ENCODE data around the gene XYLT2. TPM values are rescaled to one million over a fixed set of nuclear protein-coding genes. Genes with fewer than 3 reads are reported as not detected.

XYLT2 gene
- polyA plus RNA-seq, 2 of the 4 experiments (the other 2 are of a cell fraction): 9.7 to 15.8 TPM

GRCh38 chr17:50307654-50308053 is 38.3 kb upstream of the XYLT2 start:
- no peaks in the 10 kb centered on the region for H3K4me1 ChIP-seq
- H3K4me3 ChIP-seq: no peak overlapping the region
- ChIA-PET CTCF (interaction anchor here (1.0 to 46.2 kb wide), 7 partner anchors 27 to 213 kb away, joined by 3 to 1256 read pairs (median 7); partner anchors contain the start of genes COL1A1, LRRC59 and TMEM92), POLR2A (no interaction called here)
- DNase-seq (ENCODE audit: low read depth in 1 of 2, low spot score in 1 of 2) (no peak), FAIRE-seq (no peak), ATAC-seq (no peak)
- WGBS (ENCODE audit: missing lambda C conversion rate): 82% methylated on average over 4 of the region's 4 CpGs
- no peaks in the 10 kb centered on the region for H3K9me3 ChIP-seq
- TF ChIP-seq USF2 (IDR thresholded peaks at IDR 0.05): no peak
- no peak for TF ChIP-seq FOXS1 (CRISPR knock-in tag; IDR thresholded peaks at IDR 0.05)
- no peak for TF ChIP-seq EHMT2 (IDR thresholded peaks at IDR 0.05; ENCODE audit: low read depth)
- TF ChIP-seq HOXB13 (CRISPR knock-in tag; IDR thresholded peaks at IDR 0.05; ENCODE audit: low read depth): no peak
- no peak for TF ChIP-seq CBX2 (IDR thresholded peaks at IDR 0.05; ENCODE audit: borderline replicate concordance, low read depth)
- TF ChIP-seq KDM5A (IDR thresholded peaks at IDR 0.05): no peak
- no peak for TF ChIP-seq MAFK (IDR thresholded peaks at IDR 0.05; ENCODE audit: partially characterized antibody)
- TF ChIP-seq CEBPB (IDR thresholded peaks at IDR 0.05): no peak
- TF ChIP-seq BCL3 (IDR thresholded peaks at IDR 0.05): no peak
- no peak for TF ChIP-seq RARB (CRISPR knock-in tag; IDR thresholded peaks at IDR 0.05)
- no peak for TF ChIP-seq RFX5 (IDR thresholded peaks at IDR 0.05)
- no peak overlapping the region for H3K4me2 ChIP-seq
- H3K27ac ChIP-seq: no peak overlapping the region

- H3K4me2 ChIP-seq: no peak overlapping the region
- CTCF ChIA-PET: interaction anchor here (1.0 to 46.2 kb wide), 6 partner anchors 28 to 214 kb away, joined by 3 to 1256 read pairs (median 4); partner anchors contain the start of genes COL1A1 and TMEM92
- DNase-seq (ENCODE audit: low read depth in 1 of 2, low spot score in 1 of 2): no peak
- FAIRE-seq: no peak
- no peak overlapping the region for H3K27ac ChIP-seq
- no peaks in the 10 kb centered on the region for H3K9me3 ChIP-seq
- no peak for ATAC-seq
- WGBS (ENCODE audit: missing lambda C conversion rate): 59% methylated on average over 4 of the region's 4 CpGs
- no peak overlapping the region for H3K4me3 ChIP-seq
- TF ChIP-seq REST (IDR thresholded peaks at IDR 0.05) (no peak), MAX (IDR thresholded peaks at IDR 0.05) (no peak), RNF2 (IDR thresholded peaks at IDR 0.05; ENCODE audit: borderline replicate concordance, low read depth) (no peak), JUNB (IDR thresholded peaks at IDR 0.05) (no peak), POLR2AphosphoS2 (conservative IDR thresholded peaks at IDR 0.05; ENCODE audit: low read length) (no peak), MAFK (IDR thresholded peaks at IDR 0.05; ENCODE audit: partially characterized antibody) (no peak), HOXB13 (CRISPR knock-in tag; IDR thresholded peaks at IDR 0.05; ENCODE audit: low read depth) (no peak), SMC3 (IDR thresholded peaks at IDR 0.05) (no peak), RFX5 (IDR thresholded peaks at IDR 0.05) (no peak)
- POLR2A ChIA-PET: no interaction called here
- no peaks in the 10 kb centered on the region for H3K4me1 ChIP-seq
These were observed 37.3 kb upstream of the XYLT2 start for GRCh38 chr17:50308666-50309065.
